PC-9 (cell line): ENCODE results near the gene RAB40C. TPM values are rescaled to one million over a fixed set of nuclear protein-coding genes. Genes with fewer than 3 reads are reported as not detected.

ENCODE experiments used
- BruUV-seq: library from RNA; stranded (reverse); fragments of 400-500 nt; replicated peaks from 2 replicates; lab custom pipeline; 2021; lab: Mats Ljungman, UMichigan
- CTCF ChIA-PET: fragments of 300-600 bp; sonication (Branson Sonifier 250); formaldehyde crosslinking; loops from one replicate; lab custom pipeline; 2022; ENCODE audit warnings: antibody characterized with exemption; lab: Charles Lee
- POLR2A ChIA-PET: fragments of 300-600 bp; sonication (Branson Sonifier 250); formaldehyde crosslinking; loops from one replicate; lab custom pipeline; 2022; ENCODE audit warnings: antibody characterized with exemption; ENCODE audit not compliant: unreplicated experiment; lab: Charles Lee
- DNase-seq, 2 experiments: peaks; one replicate each; pipeline versions ENCODE4 v3.0.0 to v3.0.0-alpha.2; 2015 to 2022; ENCODE audit warnings: mixed read lengths in 1 of 2
- H2AFZ ChIP-seq: fragments of 200-600 bp; sonication (generic); 2 replicates; pipeline ENCODE4 v1.8.1; 2017; ENCODE audit warnings: antibody characterized with exemption
- H3F3A ChIP-seq: fragments of 200-600 bp; sonication (generic); 2 replicates; pipeline ENCODE4 v1.8.1; 2017; ENCODE audit warnings: antibody characterized with exemption, mild to moderate bottlenecking, low read depth; ENCODE audit not compliant: insufficient read depth
- H3K27ac ChIP-seq: fragments of 200-600 bp; sonication (generic); 2 replicates; pipeline ENCODE4 v1.6.1; 2016; ENCODE audit warnings: mixed run types
- H3K27me3 ChIP-seq: fragments of 200-600 bp; sonication (generic); 2 replicates; pipeline ENCODE4 v1.6.1; 2016; ENCODE audit warnings: low read depth, mixed run types; ENCODE audit not compliant: insufficient read depth
- H3K36me3 ChIP-seq: fragments of 200-600 bp; sonication (generic); 2 replicates; pipeline ENCODE4 v1.6.1; 2016; ENCODE audit warnings: low read depth, mixed run types
- H3K4me1 ChIP-seq: fragments of 200-600 bp; sonication (generic); replicated peaks from 2 replicates; pipeline ENCODE4 v1.6.1; 2016; ENCODE audit warnings: mixed run types; ENCODE audit not compliant: insufficient read depth
- H3K4me2 ChIP-seq: fragments of 200-600 bp; sonication (generic); 2 replicates; pipeline ENCODE4 v1.6.1; 2017; ENCODE audit warnings: mixed run types
- H3K4me3 ChIP-seq: fragments of 200-600 bp; sonication (generic); 2 replicates; pipeline ENCODE4 v1.6.1; 2016; ENCODE audit warnings: mixed run types
- H3K79me2 ChIP-seq: fragments of 200-600 bp; sonication (generic); 2 replicates; pipeline ENCODE4 v1.6.1; 2017; ENCODE audit warnings: low read depth, mixed run types
- H3K9me2 ChIP-seq: fragments of 200-600 bp; sonication (generic); 2 replicates; pipeline ENCODE4 v1.8.1; 2017; ENCODE audit warnings: mild to moderate bottlenecking; ENCODE audit not compliant: insufficient read depth
- H3K9me3 ChIP-seq: fragments of 200-600 bp; sonication (generic); 2 replicates; pipeline ENCODE4 v1.8.1; 2016; ENCODE audit warnings: low read depth; ENCODE audit not compliant: insufficient read depth
- H4K20me1 ChIP-seq: fragments of 200-600 bp; sonication (generic); 2 replicates; pipeline ENCODE4 v1.8.1; 2017; ENCODE audit not compliant: insufficient read depth
- CTCF ChIP-seq: fragments of 200-600 bp; sonication (generic); conservative IDR thresholded peaks from 2 replicates; pipeline ENCODE4 v1.6.1; 2017; ENCODE audit warnings: mixed run types, antibody characterized with exemption, mild to moderate bottlenecking, moderate library complexity
- EZH2 ChIP-seq: fragments of 200-600 bp; sonication (generic); IDR thresholded peaks from 2 replicates; pipeline ENCODE4 v1.8.0; 2017; ENCODE audit warnings: antibody characterized with exemption, low read depth
- intact Hi-C: fragments of 100-400 bp; cut with micrococcal nuclease; formaldehyde crosslinking; loops from one replicate; pipeline ENCODE4 v1.10.0; 2022; ENCODE audit not compliant: unreplicated experiment
- total RNA-seq: library from RNA; stranded (reverse); gene quantifications from 2 replicates; pipeline ENCODE4 v1.2.3, GENCODE V29; 2021

RAB40C gene
- total RNA-seq, 1 experiment from 2014 or later = 47.1 TPM

GRCh38 chr16:575354-576196, 14.3 kb upstream of the RAB40C start:
- no TSS peak for BruUV-seq
- POLR2A ChIA-PET = no interaction called here

GRCh38 chr16:576197-576822, 13.6 kb upstream of the RAB40C start:
- 0 out of 2 replicates have a peak, but pooled peaks cover 8% of the 10 kb centered on the region for H3K79me2 ChIP-seq
- no peaks in the 10 kb centered on the region; the same call in 1 of the 2 replicates for H3F3A ChIP-seq
- no peak overlapping the region for H3K4me2 ChIP-seq
- intact Hi-C loops = no loop called here
- no peaks in the 10 kb centered on the region for H3K4me1 ChIP-seq
- no peak overlapping the region for H2AFZ ChIP-seq
- no TSS peak for BruUV-seq
- H3K4me3 ChIP-seq = no peak overlapping the region
- TF ChIP-seq EZH2 (no peak), CTCF (no peak)
- POLR2A ChIA-PET = no interaction called here
- H3K9me3 ChIP-seq = no peaks in the 10 kb centered on the region
- CTCF ChIA-PET = no interaction called here
- H3K27me3 ChIP-seq = no peaks in the 10 kb centered on the region
- DNase-seq = no peak
- H4K20me1 ChIP-seq = 0 out of 2 replicates have a peak, but pooled peaks cover 5% of the 10 kb centered on the region
- no peaks in the 10 kb centered on the region for H3K36me3 ChIP-seq
- no peak overlapping the region for H3K27ac ChIP-seq
- no peaks in the 10 kb centered on the region for H3K9me2 ChIP-seq

More at GRCh38 chr16:575354-576196, 14.3 kb upstream of the RAB40C start:
- no peak for TF ChIP-seq CTCF
- no peak for TF ChIP-seq EZH2
- Histone ChIP-seq H3K9me3 (no peaks in the 10 kb centered on the region), H2AFZ (no peak overlapping the region), H3K27me3 (no peaks in the 10 kb centered on the region), H3K4me3 (no peak overlapping the region), H3K36me3 (no peaks in the 10 kb centered on the region), H3K4me2 (no peak overlapping the region), H3K27ac (no peak overlapping the region), H3K4me1 (no peaks in the 10 kb centered on the region), H3K79me2 (peaks cover 11% of the 10 kb centered on the region), H3K9me2 (no peaks in the 10 kb centered on the region), H3F3A (no peaks in the 10 kb centered on the region; the same call in 1 of the 2 replicates), H4K20me1 (peaks cover 5% of the 10 kb centered on the region; the same call in 1 of the 2 replicates)
- intact Hi-C loops = no loop called here
- CTCF ChIA-PET = no interaction called here
- DNase-seq = no peak

GRCh38 chr16:576823-577201, 13.1 kb upstream of the RAB40C start:
- BruUV-seq = no TSS peak
- no peak overlapping the region for H2AFZ ChIP-seq
- H4K20me1 ChIP-seq = 0 out of 2 replicates have a peak, but pooled peaks cover 5% of the 10 kb centered on the region
- H3K4me2 ChIP-seq = no peak overlapping the region
- H3K27ac ChIP-seq = no peak overlapping the region
- intact Hi-C loops = no loop called here
- H3K9me2 ChIP-seq = no peaks in the 10 kb centered on the region
- H3K4me1 ChIP-seq = no peaks in the 10 kb centered on the region
- no peaks in the 10 kb centered on the region for H3K27me3 ChIP-seq
- no peak overlapping the region for H3K4me3 ChIP-seq
- H3F3A ChIP-seq = no peaks in the 10 kb centered on the region; the same call in 1 of the 2 replicates
- CTCF ChIA-PET = no interaction called here
- TF ChIP-seq CTCF = no peak
- no peak for TF ChIP-seq EZH2
- H3K79me2 ChIP-seq = 0 out of 2 replicates have a peak, but pooled peaks cover 4% of the 10 kb centered on the region
- POLR2A ChIA-PET = no interaction called here
- DNase-seq = no peak
- H3K9me3 ChIP-seq = no peaks in the 10 kb centered on the region
- no peaks in the 10 kb centered on the region for H3K36me3 ChIP-seq
